Upper lobe of left lung (tissue), 6 donors: ENCODE results near the gene ABHD17A. TPM values are rescaled to one million over a fixed set of nuclear protein-coding genes. Genes with fewer than 3 reads are reported as not detected.
A peak's percentile ranks its signal among the peaks of the same experiment; 100 is the strongest.

Source experiments
- ATAC-seq, 2 donors: fragments of 200-7000 bp; cut with Tn5 transposase; one replicate each; pipeline ENCODE4 v1.9.1; 2022; ENCODE audit warnings: mild to moderate bottlenecking in 2 of 2, moderate library complexity in 2 of 2; ENCODE audit not compliant: low FRiP score in 2 of 2
- DNase-seq, 2 donors: peaks; one replicate each; pipeline ENCODE4 v3.0.0-alpha.2; 2019 to 2020
- H3K27ac ChIP-seq, 4 donors: fragments of 200-600 bp; sonication (generic); one replicate each; pipeline ENCODE4 v1.5.1; 2016 to 2019
- H3K27me3 ChIP-seq, 4 donors: fragments of 200-600 bp; sonication (generic); one replicate each; pipeline ENCODE4 v1.5.1; 2017 to 2019
- H3K36me3 ChIP-seq, 4 donors: fragments of 200-600 bp; sonication (generic); one replicate each; pipeline ENCODE4 v1.5.1; 2016 to 2019
- H3K4me1 ChIP-seq, 4 donors: fragments of 200-600 bp; sonication (generic); one replicate each; pipeline ENCODE4 v1.5.1; 2018 to 2019
- H3K4me3 ChIP-seq, 4 donors: fragments of 200-600 bp; sonication (generic); one replicate each; pipeline ENCODE4 v1.5.1; 2017 to 2019; ENCODE audit warnings: mild to moderate bottlenecking in 2 of 4, moderate library complexity in 1 of 4
- H3K9me3 ChIP-seq, 4 donors: fragments of 200-600 bp; sonication (generic); one replicate each; pipeline ENCODE4 v1.5.1; 2018 to 2019
- EP300 ChIP-seq, 4 donors: sonication (generic); formaldehyde crosslinking; IDR thresholded peaks; one replicate each; pipeline ENCODE4 v1.5.1; 2017; ENCODE audit warnings: antibody characterized with exemption in 4 of 4, control low read depth in 2 of 4
- POLR2A ChIP-seq, 4 donors: fragments of 450-650 bp; IDR thresholded peaks; one replicate each; pipeline ENCODE4 v1.5.1; 2016 to 2017; ENCODE audit warnings: antibody characterized with exemption in 4 of 4, mild to moderate bottlenecking in 2 of 4
- POLR2AphosphoS5 ChIP-seq, 2 donors: sonication (generic); formaldehyde crosslinking; IDR thresholded peaks; one replicate each; pipeline ENCODE4 v1.5.1; 2017; ENCODE audit warnings: antibody characterized with exemption in 2 of 2
- WGBS, 2 donors: methylation state at CpG; one replicate each; pipeline ENCODE4 v1.1.5; 2017 to 2018; 5-methylcytosine and 5-hydroxymethylcytosine counted together
- total RNA-seq, 6 donors: library from RNA; depleted of rRNA in 4 of 6; stranded (reverse); fragments of >200 nt in 4 of 6; gene quantifications; one replicate each; pipeline versions ENCODE4 v1.1.0 to v1.2.1, GENCODE V29; 2016 to 2021
- TF ChIP-seq, protein P1 (sequence below), 6 experiments: fragments of 450-650 bp in 4 of 6; fragments of 200-600 bp in 2 of 6; sonication (generic) in 2 of 6; IDR thresholded peaks; one replicate each; pipeline ENCODE4 v1.5.1; 2016 to 2019; ENCODE audit warnings: antibody characterized with exemption in 6 of 6
- donor health status: DM: no; HTN: no; CAD: no; lungs with moderate emphysema.
- donor health status: DM: no; HTN: yes; CAD: no; lungs with severe emphysema.

The ABHD17A gene
- total RNA-seq, 6 donors from 2014 or later, result 63.4 to 143 (median 108) TPM

DNA sequence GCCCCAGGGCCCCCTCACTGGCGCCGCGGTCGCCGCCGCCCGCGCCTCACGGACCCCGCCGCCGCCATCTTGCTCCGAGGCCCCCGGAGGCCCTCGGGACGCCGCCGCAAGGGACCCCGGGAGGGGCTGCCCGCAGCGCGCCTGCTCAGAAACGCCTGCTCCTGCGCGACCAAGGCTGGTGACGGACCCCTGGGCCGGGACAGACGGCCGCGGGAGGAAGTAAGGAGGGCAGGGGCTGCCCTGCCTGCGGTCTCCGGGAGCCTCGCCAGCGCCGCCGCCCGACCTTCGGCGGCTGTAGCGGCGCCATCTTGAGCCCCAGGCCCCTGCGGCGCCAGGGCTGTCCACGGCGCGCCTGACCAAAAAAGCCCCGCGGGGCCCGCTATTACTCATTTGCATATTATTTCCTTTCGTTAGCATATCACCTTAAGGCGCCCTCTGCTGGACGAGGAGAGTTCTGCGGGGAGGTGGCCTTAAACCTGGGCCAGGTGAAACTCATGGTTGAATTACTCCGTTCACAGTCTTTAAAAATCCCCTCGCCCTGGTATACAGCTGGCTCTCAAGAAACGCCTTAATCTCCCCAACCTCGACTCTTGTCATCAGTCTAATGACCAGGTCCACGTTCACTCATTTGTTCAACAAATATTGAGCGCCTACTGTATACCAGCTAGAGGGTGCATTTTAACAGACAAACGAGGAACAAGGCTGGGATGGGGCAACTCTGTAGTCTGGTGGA is 36.7 kb downstream of the ABHD17A start, which contains the start of gene REXO1:
Gene REXO1, minus strand, starts transcription at position 85 of the 733 bp plus-strand sequence. CDS start 125 bp downstream, outside the sequence.
- H3K4me3 ChIP-seq, result peak within 1 kb of the TSS; percentile 92 to 100 (median 98)
- TF ChIP-seq POLR2A (IDR thresholded peaks at IDR 0.05), result peak in 3 of 4 donors; percentile 30 to 66 (median 65)
- TF ChIP-seq POLR2AphosphoS5 (IDR thresholded peaks at IDR 0.05), result peak; percentile 40 to 72
- TF ChIP-seq EP300 (IDR thresholded peaks at IDR 0.05), result no peak
- TF ChIP-seq, protein P1, sequence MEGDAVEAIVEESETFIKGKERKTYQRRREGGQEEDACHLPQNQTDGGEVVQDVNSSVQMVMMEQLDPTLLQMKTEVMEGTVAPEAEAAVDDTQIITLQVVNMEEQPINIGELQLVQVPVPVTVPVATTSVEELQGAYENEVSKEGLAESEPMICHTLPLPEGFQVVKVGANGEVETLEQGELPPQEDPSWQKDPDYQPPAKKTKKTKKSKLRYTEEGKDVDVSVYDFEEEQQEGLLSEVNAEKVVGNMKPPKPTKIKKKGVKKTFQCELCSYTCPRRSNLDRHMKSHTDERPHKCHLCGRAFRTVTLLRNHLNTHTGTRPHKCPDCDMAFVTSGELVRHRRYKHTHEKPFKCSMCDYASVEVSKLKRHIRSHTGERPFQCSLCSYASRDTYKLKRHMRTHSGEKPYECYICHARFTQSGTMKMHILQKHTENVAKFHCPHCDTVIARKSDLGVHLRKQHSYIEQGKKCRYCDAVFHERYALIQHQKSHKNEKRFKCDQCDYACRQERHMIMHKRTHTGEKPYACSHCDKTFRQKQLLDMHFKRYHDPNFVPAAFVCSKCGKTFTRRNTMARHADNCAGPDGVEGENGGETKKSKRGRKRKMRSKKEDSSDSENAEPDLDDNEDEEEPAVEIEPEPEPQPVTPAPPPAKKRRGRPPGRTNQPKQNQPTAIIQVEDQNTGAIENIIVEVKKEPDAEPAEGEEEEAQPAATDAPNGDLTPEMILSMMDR (IDR thresholded peaks at IDR 0.05), result peak; percentile 83 to 97 (median 93)
- DNase-seq (peak; percentile 96 to 98), ATAC-seq (peak; percentile 90 to 91)
- H3K4me1 ChIP-seq, result peaks cover 57 to 70% (median 61%) of the 10 kb centered on the region in 4 donors
- no peaks in the 10 kb centered on the region for H3K27me3 ChIP-seq
- peaks cover 0 to 13% (median 0%) of the 10 kb centered on the region in 4 donors for H3K36me3 ChIP-seq
- 3 to 13% methylated on average over 9 to 34 of the region's 60 CpGs for WGBS, 2 donors
- H3K9me3 ChIP-seq, result no peaks in the 10 kb centered on the region
- peak within 1 kb of the TSS; percentile 98 to 99 (median 98) for H3K27ac ChIP-seq

DNA sequence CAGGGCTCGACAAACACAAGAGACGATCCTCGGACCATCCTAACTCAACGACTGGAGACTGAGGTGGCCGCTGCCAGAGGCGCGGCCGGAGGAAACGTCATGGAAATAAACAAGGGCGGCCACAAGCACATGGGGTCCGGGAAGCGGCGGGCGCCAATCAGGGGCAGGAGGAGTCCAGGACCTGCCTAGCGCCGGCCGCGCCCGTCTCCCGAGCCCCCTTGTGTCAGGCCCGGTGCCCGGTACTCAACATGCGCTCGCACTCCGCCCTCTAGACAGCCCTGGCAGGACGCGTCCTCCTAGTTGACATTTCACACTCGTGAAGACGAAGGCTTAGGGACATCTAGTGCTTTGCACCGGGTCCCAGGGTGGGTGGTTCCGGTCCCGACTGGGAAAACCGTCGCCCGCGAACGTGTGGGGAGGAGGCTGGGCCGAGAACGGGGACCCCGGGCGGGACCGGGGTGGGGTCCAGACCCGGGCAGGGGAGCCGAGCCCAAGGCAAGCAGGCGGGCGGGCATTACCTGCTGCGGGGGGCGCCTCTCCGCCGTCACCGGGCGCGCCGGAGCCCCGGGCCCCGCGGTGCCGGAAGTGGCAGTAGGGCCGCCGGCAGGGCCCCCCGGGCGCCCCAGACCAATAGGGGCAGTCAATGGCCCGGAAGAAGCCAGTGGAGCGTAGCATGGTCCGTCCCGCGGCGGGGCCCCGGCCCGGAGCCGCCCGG is 37.5 kb downstream of the ABHD17A start:
- 0% methylated on average over 52 of the region's 72 CpGs; no CpG with 5 or more reads in 1 of the 2 donors for WGBS, 2 donors
- ATAC-seq (peak in 1 of 2 donors; percentile 40), DNase-seq (peak; percentile 51 to 90)
- peak in 1 of 2 donors; percentile 45 for TF ChIP-seq POLR2AphosphoS5 (IDR thresholded peaks at IDR 0.05)
- TF ChIP-seq, protein P1 (IDR thresholded peaks at IDR 0.05), result no peak
- no peak for TF ChIP-seq POLR2A (IDR thresholded peaks at IDR 0.05)
- TF ChIP-seq EP300 (IDR thresholded peaks at IDR 0.05), result peak in 2 of 4 donors; percentile 3 to 36
- Histone ChIP-seq H3K4me3 (peak overlapping the region; percentile 92 to 100 (median 98)), H3K27ac (peak overlapping the region; percentile 98 to 99 (median 98)), H3K4me1 (peaks cover 57 to 70% (median 59%) of the 10 kb centered on the region in 4 donors), H3K9me3 (no peaks in the 10 kb centered on the region), H3K27me3 (no peaks in the 10 kb centered on the region), H3K36me3 (peaks cover 0 to 13% (median 0%) of the 10 kb centered on the region in 4 donors)

DNA sequence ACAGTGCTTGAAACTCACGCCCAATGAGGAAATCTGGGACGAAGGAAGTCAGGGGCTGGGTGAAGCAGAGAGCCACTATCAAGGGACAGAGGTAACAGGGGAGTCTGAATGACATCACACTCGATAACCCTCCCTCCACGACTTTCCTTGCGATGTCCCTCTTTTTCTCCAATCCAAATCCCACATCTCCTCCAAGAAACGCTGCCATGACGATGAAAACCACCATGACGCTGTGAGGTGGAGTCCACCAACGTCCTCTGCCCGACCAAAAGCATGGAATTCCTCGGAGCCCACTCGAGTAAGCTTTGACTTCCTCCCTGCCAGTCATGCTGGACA is 38.0 kb downstream of the ABHD17A start:
- DNase-seq, result no peak
- peak overlapping the region; percentile 98 to 99 (median 98) for H3K27ac ChIP-seq
- no peak for ATAC-seq
- peak overlapping the region; percentile 92 to 100 (median 98) for H3K4me3 ChIP-seq
- H3K36me3 ChIP-seq, result peaks cover 0 to 13% (median 0%) of the 10 kb centered on the region in 4 donors
- no peaks in the 10 kb centered on the region for H3K9me3 ChIP-seq
- peaks cover 53 to 70% (median 58%) of the 10 kb centered on the region in 4 donors for H3K4me1 ChIP-seq
- no peak for TF ChIP-seq POLR2A (IDR thresholded peaks at IDR 0.05)
- TF ChIP-seq, protein P1 (IDR thresholded peaks at IDR 0.05), result no peak
- TF ChIP-seq POLR2AphosphoS5 (IDR thresholded peaks at IDR 0.05), result no peak
- TF ChIP-seq EP300 (IDR thresholded peaks at IDR 0.05), result no peak
- WGBS, 2 donors, result 8% methylated on average over 10 to 12 of the region's 12 CpGs
- no peaks in the 10 kb centered on the region for H3K27me3 ChIP-seq

DNA sequence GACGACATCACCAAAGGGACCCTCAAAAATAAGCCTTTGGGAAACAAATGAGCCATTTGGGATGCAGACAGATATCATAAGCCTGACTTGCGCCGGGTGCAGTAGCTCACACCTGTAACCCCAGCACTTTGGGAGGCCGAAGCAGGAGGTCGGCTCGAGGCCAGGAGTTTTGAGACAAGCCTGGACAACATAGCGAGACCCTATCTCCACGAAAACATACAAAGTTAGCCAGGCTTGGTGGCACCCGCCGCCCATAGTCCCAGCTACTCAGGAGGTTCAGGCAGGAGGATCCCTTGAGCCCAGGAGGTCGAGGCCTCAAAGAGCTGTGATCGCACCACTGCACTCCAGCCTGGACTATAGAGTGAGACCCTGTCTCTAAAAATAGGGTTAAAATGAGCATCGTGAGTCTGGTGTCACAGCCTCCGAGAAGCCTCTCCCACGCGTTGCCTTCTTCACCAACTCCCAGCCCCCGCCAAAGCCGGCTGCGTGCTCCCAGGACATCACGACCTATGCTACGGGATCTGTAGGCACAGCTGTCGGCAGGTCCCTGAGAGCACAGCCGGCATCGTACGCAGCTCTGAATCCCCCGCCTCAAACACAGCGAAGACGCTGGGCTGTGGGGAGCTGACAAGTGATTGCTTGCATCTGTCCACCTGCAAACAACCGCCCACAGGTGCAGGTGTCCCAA is 38.6 kb downstream of the ABHD17A start:
- WGBS, 2 donors, result 76 to 88% methylated on average over 25 to 29 of the region's 29 CpGs
- peaks cover 0 to 13% (median 0%) of the 10 kb centered on the region in 4 donors for H3K36me3 ChIP-seq
- TF ChIP-seq EP300 (IDR thresholded peaks at IDR 0.05) (no peak), POLR2A (IDR thresholded peaks at IDR 0.05) (no peak), POLR2AphosphoS5 (IDR thresholded peaks at IDR 0.05) (no peak)
- TF ChIP-seq, protein P1 (IDR thresholded peaks at IDR 0.05), result no peak
- ATAC-seq (no peak), DNase-seq (no peak)
- H3K27ac ChIP-seq, result peak overlapping the region in 2 of 4 donors; percentile 99
- H3K27me3 ChIP-seq, result no peaks in the 10 kb centered on the region
- H3K4me1 ChIP-seq, result peaks cover 48 to 69% (median 55%) of the 10 kb centered on the region in 4 donors
- H3K4me3 ChIP-seq, result peak overlapping the region; percentile 92 to 100 (median 98)
- no peaks in the 10 kb centered on the region for H3K9me3 ChIP-seq
